Bronchus fibroblast of lung (primary cell): Measurements from ENCODE around the gene SLC2A9. TPM values are rescaled to one million over a fixed set of nuclear protein-coding genes. Genes with fewer than 3 reads are reported as not detected.

Source experiments
- total RNA-seq: library from RNA; depleted of rRNA; stranded (reverse); fragments of >200 nt; gene quantifications from 2 replicates; pipeline ENCODE4 v1.2.3, GENCODE V29; 2015

The SLC2A9 gene
- total RNA-seq = 0.17 and 0.89 TPM in 2 replicates

GRCh38 chr4:10020871-10021652, at the start of gene SLC2A9:
Gene SLC2A9, minus strand, starts transcription at chr4:10021497. Its CDS starts 68 bp downstream, at chr4:10021429.

DNA sequence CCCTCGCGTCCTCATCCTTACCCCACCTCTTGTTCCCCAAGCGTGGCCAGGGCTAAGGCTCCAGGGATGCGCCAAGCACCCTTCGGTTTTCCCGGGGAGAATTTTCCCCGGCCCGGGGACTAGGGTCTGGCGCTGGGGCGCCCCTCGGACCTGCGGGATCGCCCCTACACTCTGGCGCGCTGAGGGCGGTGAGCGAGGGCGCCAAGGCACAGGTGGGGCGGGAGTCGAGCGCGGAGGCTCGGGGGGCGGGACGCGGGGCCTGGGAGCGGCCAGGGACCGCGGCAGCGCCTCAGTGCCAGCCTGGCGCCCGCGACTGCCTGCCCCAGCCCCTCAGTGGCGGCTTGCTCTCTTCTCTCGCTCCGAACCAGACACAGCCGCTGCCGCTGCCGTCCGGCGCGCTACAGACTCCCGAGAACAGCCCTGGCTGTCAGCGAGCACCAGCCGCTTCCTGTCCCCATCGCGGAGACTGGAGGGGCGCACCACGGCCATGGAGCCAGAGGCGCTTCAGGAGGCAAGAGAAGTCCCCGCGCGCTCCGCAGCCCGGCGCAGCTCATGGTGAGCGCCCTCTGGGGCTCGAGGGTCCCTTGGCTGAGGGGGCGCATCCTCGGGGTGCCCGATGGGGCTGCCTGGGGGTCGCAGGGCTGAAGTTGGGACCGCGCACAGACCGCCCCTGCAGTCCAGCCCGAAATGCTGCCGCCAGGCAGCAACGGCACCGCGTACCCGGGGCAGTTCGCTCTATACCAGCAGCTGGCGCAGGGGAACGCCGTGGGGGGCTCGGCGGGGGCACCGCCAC, 239.8 kb downstream of the SLC2A9 start, which contains the start of gene DRD5:
Gene DRD5 (plus strand): TSS at position 292 of the 793 bp plus-strand sequence. CDS start 396 bp downstream, at position 688.

Other genes starting within 250 kb of the SLC2A9 start
- not detected in 2 replicates for gene DRD5, start 239.9 kb downstream of the SLC2A9 start, total RNA-seq
- gene WDR1, start 95.3 kb upstream of the SLC2A9 start, total RNA-seq = 243 and 272 TPM in 2 replicates